OCI-LY1 (cell line): ENCODE data around the gene OR8G5.

Source experiments
- EZH2 ChIP-seq: fragments of 200-600 bp; sonication (generic), shearing (Covaris generic); IDR thresholded peaks from 2 replicates; pipeline ENCODE4 v1.8.0; 2017; ENCODE audit warnings: borderline replicate concordance, mixed run types, mild to moderate bottlenecking, antibody characterized with exemption, low read length, moderate library complexity, mixed read lengths
- TF ChIP-seq, protein P1 (sequence below): fragments of 200-600 bp; sonication (generic), shearing (Covaris generic); IDR thresholded peaks from 2 replicates; pipeline ENCODE4 v1.5.1; 2017; ENCODE audit warnings: mild to moderate bottlenecking, antibody characterized with exemption, low read length, moderate library complexity, mixed read lengths

DNA sequence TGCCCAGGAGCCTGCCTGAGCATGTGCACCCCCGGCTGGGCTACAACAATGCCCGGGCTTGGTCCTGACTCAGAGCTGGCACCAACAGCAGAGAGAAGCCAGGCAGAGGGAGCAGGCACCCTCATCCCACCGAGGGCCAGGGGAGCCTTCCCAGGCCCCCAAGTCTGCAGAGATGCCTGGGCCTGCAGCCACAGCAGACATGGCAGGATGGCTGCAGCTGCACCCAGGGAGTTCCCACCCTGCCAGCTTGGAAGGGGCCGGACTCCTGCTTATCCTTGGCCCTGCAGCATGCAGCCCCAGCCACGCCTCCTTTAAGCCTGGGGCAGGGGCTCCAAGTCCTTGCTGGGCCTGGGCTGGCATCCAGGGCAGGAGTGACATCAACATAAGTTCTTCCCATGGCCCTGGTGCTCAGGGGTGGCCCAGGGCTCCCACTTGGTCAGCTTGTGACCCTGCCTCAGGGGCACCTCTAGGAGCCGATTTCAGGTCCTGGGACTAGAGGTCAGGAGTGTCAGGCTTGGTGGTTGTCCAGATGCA, 46.3 kb upstream of the OR8G5 start:
- TF ChIP-seq, protein P1, sequence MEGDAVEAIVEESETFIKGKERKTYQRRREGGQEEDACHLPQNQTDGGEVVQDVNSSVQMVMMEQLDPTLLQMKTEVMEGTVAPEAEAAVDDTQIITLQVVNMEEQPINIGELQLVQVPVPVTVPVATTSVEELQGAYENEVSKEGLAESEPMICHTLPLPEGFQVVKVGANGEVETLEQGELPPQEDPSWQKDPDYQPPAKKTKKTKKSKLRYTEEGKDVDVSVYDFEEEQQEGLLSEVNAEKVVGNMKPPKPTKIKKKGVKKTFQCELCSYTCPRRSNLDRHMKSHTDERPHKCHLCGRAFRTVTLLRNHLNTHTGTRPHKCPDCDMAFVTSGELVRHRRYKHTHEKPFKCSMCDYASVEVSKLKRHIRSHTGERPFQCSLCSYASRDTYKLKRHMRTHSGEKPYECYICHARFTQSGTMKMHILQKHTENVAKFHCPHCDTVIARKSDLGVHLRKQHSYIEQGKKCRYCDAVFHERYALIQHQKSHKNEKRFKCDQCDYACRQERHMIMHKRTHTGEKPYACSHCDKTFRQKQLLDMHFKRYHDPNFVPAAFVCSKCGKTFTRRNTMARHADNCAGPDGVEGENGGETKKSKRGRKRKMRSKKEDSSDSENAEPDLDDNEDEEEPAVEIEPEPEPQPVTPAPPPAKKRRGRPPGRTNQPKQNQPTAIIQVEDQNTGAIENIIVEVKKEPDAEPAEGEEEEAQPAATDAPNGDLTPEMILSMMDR, result no peak
- no peak for TF ChIP-seq EZH2
